Adrenal gland (tissue), 12 donors: ENCODE data around the gene SCAI. TPM values are rescaled to one million over a fixed set of nuclear protein-coding genes. Genes with fewer than 3 reads are reported as not detected.

Experiments
- DNase-seq, 7 donors: peaks; one replicate each; pipeline ENCODE4 v3.0.0-alpha.2; 2019 to 2020
- H3K27ac ChIP-seq, 5 donors: fragments of 200-600 bp; sonication (generic) in 4 of 5; 1 replicate in 3 of 5; 2 replicates in 2 of 5; pipeline versions ENCODE4 v1.5.1 to v1.8.0; 2016 to 2020; ENCODE audit warnings: mild to moderate bottlenecking in 1 of 5
- H3K27me3 ChIP-seq: fragments of 200-600 bp; 2 replicates; pipeline ENCODE4 v1.8.0; 2021
- H3K36me3 ChIP-seq, 2 donors: fragments of 200-600 bp; replicated peaks in 1 of 2; 1 replicate in 1 of 2; 2 replicates in 1 of 2; pipeline versions ENCODE4 v1.5.1 to v1.8.0; 2018 to 2022
- H3K4me1 ChIP-seq, 2 donors: fragments of 200-600 bp; replicated peaks in 1 of 2; 1 replicate in 1 of 2; 2 replicates in 1 of 2; pipeline versions ENCODE4 v1.5.1 to v1.8.0; 2018 to 2021
- H3K4me3 ChIP-seq, 4 donors: fragments of 200-600 bp; sonication (generic) in 3 of 4; one replicate each; pipeline ENCODE4 v1.5.1; 2016 to 2018
- H3K9me3 ChIP-seq, 3 donors: fragments of 200-600 bp; sonication (generic) in 1 of 3; replicated peaks in 1 of 3; 1 replicate in 2 of 3; 2 replicates in 1 of 3; pipeline versions ENCODE4 v1.5.1 to v1.8.0; 2016 to 2021
- POLR2A ChIP-seq, 2 donors: fragments of 450-650 bp; IDR thresholded peaks; one replicate each; pipeline ENCODE4 v1.6.1; 2017; ENCODE audit warnings: antibody characterized with exemption in 2 of 2, mild to moderate bottlenecking in 2 of 2, moderate library complexity in 1 of 2
- WGBS, 4 donors: extraction: QIAGEN DNeasy Blood & Tissue Kit in 2 of 4; methylation state at CpG; one replicate each; pipeline versions ENCODE4 v1.1.5 to v1.1.7; 2013 to 2017; 5-methylcytosine and 5-hydroxymethylcytosine counted together
- intact Hi-C, 2 donors: fragments of 100-400 bp; cut with DNase I; formaldehyde crosslinking; loops; one replicate each; pipeline versions ENCODE4 v1.14.1 to v1.15.0; 2022 to 2023
- polyA plus RNA-seq, 3 donors: library from polyadenylated mRNA; stranded (reverse); fragments of 200-250 nt in 2 of 3; fragments of 350-450 nt in 1 of 3; fragmentation: Illumina TruSeq in 1 of 3; extraction: RNeasy Lipid Tissue Mini Kit (QIAGEN cat#74804) in 1 of 3; gene quantifications; one replicate each; pipeline ENCODE4 v1.2.3, GENCODE V29; 2013 to 2014
- total RNA-seq, 9 donors: library from RNA; depleted of rRNA in 4 of 9; stranded (reverse); fragments of >200 nt in 4 of 9; fragments of 120-200 nt in 1 of 9; fragmentation: NEBNext Ultra II Directional in 1 of 9; extraction: Animal tissue kit (Norgen Biotek cat#: 25700) in 1 of 9; gene quantifications; one replicate each; pipeline versions ENCODE4 v1.1.0 to v1.2.4, GENCODE V29; 2013 to 2023
- TF ChIP-seq, protein P1 (sequence below), 6 experiments: fragments of 450-650 bp in 4 of 6; fragments of 200-600 bp in 2 of 6; sonication (generic) in 1 of 6; IDR thresholded peaks; 1 replicate in 5 of 6; 2 replicates in 1 of 6; pipeline versions ENCODE4 v1.5.1 to v1.8.0; 2016 to 2021; ENCODE audit warnings: antibody characterized with exemption in 6 of 6, mild to moderate bottlenecking in 2 of 6, moderate library complexity in 1 of 6
- donor health status: healthy with polysubstance abuse.
- donor health status: Bipolar disorder and iron deficiency.
- donor health status: DM: yes; HTN: yes; CAD: no.
- donor health status: DM: no; HTN: no; CAD: no.
- donor health status: DM: no; HTN: no; CAD: no.
- donor health status: DM: yes; HTN: yes; CAD: no.

The SCAI gene
- total and polyA plus RNA-seq, 12 donors, result 1.4 to 19.6 (median 9.2) TPM

DNA sequence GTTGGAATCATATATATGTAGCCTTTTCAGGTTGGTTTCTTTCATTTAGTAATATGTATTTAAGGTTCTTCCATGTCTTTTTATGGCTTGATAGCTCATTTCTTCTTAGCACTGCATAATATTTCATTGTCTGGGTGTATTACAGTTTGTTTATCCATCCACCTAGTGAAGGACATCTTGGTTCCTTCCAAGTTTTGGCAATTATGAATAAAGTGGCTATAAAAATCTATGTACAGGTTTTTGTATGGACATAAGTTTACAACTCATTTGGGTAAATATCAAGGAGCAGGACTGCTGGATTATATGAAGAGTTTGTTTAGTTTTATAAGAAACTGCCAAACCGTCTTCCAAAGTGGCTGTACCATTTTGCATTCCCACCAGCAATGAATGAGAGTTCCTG is 34.6 kb upstream of the SCAI start:
- H3K4me3 ChIP-seq, result no peak overlapping the region
- WGBS, 4 donors, result 85 to 100% (median 95%) methylated on average over 1 of the region's 1 CpG
- DNase-seq, result no peak
- no peak overlapping the region for H3K27ac ChIP-seq
- H3K27me3 ChIP-seq, result no peaks in the 10 kb centered on the region
- no peaks in the 10 kb centered on the region for H3K36me3 ChIP-seq
- TF ChIP-seq, protein P1, sequence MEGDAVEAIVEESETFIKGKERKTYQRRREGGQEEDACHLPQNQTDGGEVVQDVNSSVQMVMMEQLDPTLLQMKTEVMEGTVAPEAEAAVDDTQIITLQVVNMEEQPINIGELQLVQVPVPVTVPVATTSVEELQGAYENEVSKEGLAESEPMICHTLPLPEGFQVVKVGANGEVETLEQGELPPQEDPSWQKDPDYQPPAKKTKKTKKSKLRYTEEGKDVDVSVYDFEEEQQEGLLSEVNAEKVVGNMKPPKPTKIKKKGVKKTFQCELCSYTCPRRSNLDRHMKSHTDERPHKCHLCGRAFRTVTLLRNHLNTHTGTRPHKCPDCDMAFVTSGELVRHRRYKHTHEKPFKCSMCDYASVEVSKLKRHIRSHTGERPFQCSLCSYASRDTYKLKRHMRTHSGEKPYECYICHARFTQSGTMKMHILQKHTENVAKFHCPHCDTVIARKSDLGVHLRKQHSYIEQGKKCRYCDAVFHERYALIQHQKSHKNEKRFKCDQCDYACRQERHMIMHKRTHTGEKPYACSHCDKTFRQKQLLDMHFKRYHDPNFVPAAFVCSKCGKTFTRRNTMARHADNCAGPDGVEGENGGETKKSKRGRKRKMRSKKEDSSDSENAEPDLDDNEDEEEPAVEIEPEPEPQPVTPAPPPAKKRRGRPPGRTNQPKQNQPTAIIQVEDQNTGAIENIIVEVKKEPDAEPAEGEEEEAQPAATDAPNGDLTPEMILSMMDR (IDR thresholded peaks at IDR 0.05), result no peak
- TF ChIP-seq POLR2A (IDR thresholded peaks at IDR 0.05), result no peak
- no peaks in the 10 kb centered on the region for H3K9me3 ChIP-seq
- H3K4me1 ChIP-seq, result peaks cover 0 to 19% of the 10 kb centered on the region in 2 donors
- intact Hi-C loops, result no loop called here

DNA sequence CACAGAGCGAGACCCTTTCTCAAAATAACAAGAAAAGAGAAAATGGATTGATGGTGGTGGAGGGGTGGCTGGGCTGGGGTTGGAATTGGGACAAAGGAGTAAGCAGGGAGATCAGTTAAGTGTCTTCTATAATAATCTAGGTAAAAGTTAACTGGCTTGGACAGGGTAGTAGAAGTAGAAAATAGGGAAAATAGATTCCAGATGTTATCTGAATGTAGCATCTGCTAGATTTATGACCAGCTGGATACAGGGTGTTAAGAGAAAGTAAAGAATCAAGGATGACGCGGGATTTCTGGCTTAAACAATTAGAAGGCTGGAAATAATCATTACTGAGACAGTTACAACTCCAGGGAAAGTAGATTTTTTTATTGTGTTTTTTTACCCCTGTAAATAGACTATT is 33.3 kb upstream of the SCAI start:
- peaks cover 0 to 20% of the 10 kb centered on the region in 2 donors for H3K4me1 ChIP-seq

DNA sequence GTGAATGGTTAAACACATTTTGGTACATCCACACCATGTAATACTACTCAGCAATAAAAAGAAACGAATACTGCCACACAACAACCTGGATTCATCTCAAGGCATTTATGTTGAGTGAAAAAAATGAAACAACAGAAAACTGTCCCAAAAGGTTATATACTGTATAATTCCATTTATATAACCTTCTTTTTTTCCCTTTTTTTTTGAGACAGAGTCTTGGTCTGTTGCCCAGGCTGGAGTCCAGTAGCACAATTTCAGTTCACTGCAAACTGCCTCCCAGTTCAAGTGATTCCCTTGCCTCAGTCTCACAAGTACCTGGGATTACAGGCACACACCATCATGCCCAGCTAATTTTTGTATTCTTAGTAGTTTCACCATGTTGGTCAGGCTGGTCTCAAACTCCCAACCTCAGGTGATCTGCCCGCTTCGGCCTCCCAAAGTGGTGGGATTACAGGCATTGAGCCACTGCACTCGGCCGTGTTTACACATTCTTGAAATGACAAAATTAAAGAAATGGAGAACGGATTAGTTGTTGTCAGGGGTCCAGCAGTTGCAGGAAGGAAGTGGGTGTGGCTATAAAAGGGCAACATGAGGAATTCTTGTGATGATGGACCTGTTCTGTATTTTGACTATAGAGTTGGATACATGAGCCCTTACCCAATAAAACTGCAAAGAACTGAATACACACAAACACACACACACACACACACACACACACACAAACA is 28.9 kb upstream of the SCAI start:
- H3K27ac ChIP-seq, result peak overlapping the region in 1 of 5 donors; percentile 18
- H3K4me1 ChIP-seq, result peaks cover 0 to 20% of the 10 kb centered on the region in 2 donors
- WGBS, 4 donors, result 48 to 55% (median 49%) methylated on average over 6 of the region's 6 CpGs
- DNase-seq, result no peak
- H3K9me3 ChIP-seq, result no peaks in the 10 kb centered on the region
- no peak overlapping the region for H3K4me3 ChIP-seq
- H3K36me3 ChIP-seq, result peaks cover 0 to 17% of the 10 kb centered on the region in 2 donors
- no peaks in the 10 kb centered on the region for H3K27me3 ChIP-seq
- TF ChIP-seq, protein P1 (IDR thresholded peaks at IDR 0.05), result no peak
- no peak for TF ChIP-seq POLR2A (IDR thresholded peaks at IDR 0.05)
- intact Hi-C loops, result no loop called here

More for the DNA sequence above, 33.3 kb upstream of the SCAI start:
- no peak for TF ChIP-seq POLR2A (IDR thresholded peaks at IDR 0.05)
- TF ChIP-seq, protein P1 (IDR thresholded peaks at IDR 0.05), result no peak
- DNase-seq, result no peak
- intact Hi-C loops, result no loop called here
- Histone ChIP-seq H3K27ac (peak overlapping the region in 1 of 5 donors; percentile 6), H3K36me3 (no peaks in the 10 kb centered on the region), H3K27me3 (no peaks in the 10 kb centered on the region), H3K9me3 (no peaks in the 10 kb centered on the region), H3K4me3 (no peak overlapping the region)
- WGBS, 4 donors, result 73 to 89% (median 85%) methylated on average over 3 of the region's 3 CpGs

DNA sequence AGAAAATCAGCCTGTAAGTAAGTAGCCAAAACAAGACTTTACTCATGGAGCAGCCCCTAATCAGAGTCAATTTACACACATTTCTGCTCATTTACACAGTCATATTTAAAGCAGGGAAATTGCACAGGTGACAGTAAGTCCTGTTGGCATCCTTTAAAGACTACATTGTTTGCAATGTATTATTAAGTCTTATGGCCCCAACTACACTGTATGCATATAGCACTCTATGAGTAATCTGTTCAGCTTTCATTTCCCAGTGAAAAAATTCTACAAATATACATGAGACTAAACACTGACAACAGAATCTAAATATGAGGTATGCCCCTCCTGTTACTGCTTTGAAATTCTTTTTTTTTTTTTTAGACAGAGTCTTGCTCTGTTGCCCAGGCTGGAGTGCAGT is 26.6 kb upstream of the SCAI start:
- Histone ChIP-seq H3K36me3 (peaks cover 0 to 17% of the 10 kb centered on the region in 2 donors), H3K4me1 (peaks cover 0 to 27% of the 10 kb centered on the region in 2 donors), H3K9me3 (no peaks in the 10 kb centered on the region), H3K27ac (no peak overlapping the region), H3K27me3 (no peaks in the 10 kb centered on the region), H3K4me3 (no peak overlapping the region)
- no peak for TF ChIP-seq POLR2A (IDR thresholded peaks at IDR 0.05)
- TF ChIP-seq, protein P1 (IDR thresholded peaks at IDR 0.05), result no peak
- intact Hi-C loops, result no loop called here
- DNase-seq, result no peak
